KOPT-K1 (cell line): ENCODE data around the gene TPST2.
A peak's percentile ranks its signal among the peaks of the same experiment; 100 is the strongest.

ENCODE experiments used
- H3K27ac ChIP-seq: fragments of 200-600 bp; sonication (generic); 2 replicates; pipeline ENCODE4 v1.5.1; 2016; ENCODE audit warnings: antibody characterized with exemption, mild to moderate bottlenecking, low read depth, low read length; ENCODE audit not compliant: poor library complexity, severe bottlenecking
- H3K36me3 ChIP-seq: fragments of 200-600 bp; sonication (generic); 2 replicates; pipeline ENCODE4 v1.5.1; 2017; ENCODE audit warnings: antibody characterized with exemption, mild to moderate bottlenecking, low read length, moderate library complexity; ENCODE audit not compliant: insufficient read depth
- H3K9me3 ChIP-seq: fragments of 200-600 bp; sonication (generic); 2 replicates; pipeline ENCODE4 v1.5.1; 2017; ENCODE audit warnings: antibody characterized with exemption, low read length, mild to moderate bottlenecking; ENCODE audit not compliant: insufficient read depth, poor library complexity, severe bottlenecking

Gene TPST2

DNA sequence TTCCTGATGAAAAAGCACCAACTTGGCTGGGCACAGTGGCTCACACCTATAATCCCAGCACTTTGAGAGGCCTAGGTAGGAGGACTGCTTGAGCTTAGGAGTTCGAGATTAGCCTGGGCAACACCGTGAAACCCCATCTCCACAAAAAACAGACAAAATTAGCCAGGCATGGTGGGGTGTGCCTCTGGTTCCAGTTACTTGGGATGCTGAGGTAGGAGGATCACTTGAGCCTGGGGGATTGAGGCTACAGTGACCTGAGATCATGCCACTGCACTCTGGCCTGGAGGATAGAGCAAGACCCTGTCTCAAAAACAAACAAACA lies 109.4 kb downstream of the TPST2 start:
- peak overlapping the region; percentile 92 for H3K27ac ChIP-seq
- H3K36me3 ChIP-seq: peaks cover 29% of the 10 kb centered on the region
- no peaks in the 10 kb centered on the region for H3K9me3 ChIP-seq

- no peaks in the 10 kb centered on the region for H3K9me3 ChIP-seq
- peak overlapping the region; percentile 92 for H3K27ac ChIP-seq
- H3K36me3 ChIP-seq: peaks cover 31% of the 10 kb centered on the region
Measured at GRCh38 chr22:26479792-26480610, 109.9 kb downstream of the TPST2 start.

- H3K27ac ChIP-seq: peak overlapping the region; percentile 92
- peaks cover 39% of the 10 kb centered on the region for H3K36me3 ChIP-seq
- no peaks in the 10 kb centered on the region for H3K9me3 ChIP-seq
Measured at GRCh38 chr22:26479043-26479791, 110.7 kb downstream of the TPST2 start.

DNA sequence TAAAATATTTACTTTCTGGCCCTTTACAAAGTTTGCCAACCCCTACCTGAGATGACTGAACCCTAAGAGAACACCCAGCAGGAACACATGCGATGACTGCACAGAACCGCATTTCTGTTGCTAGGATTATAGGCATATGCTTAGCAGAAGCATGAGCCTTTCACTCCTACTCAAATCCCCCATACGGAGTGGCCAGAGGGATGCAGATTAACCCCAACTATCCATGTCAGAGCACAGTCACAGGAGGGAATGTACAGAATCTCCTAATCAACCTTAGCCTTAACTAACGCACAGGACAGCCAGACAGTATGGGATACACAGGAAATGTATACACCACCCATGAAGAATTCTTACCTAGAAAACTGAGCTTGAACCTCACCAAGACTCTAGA lies 112.6 kb downstream of the TPST2 start:
- Histone ChIP-seq H3K27ac (peak overlapping the region; percentile 20), H3K36me3 (peaks cover 58% of the 10 kb centered on the region), H3K9me3 (no peaks in the 10 kb centered on the region)

DNA sequence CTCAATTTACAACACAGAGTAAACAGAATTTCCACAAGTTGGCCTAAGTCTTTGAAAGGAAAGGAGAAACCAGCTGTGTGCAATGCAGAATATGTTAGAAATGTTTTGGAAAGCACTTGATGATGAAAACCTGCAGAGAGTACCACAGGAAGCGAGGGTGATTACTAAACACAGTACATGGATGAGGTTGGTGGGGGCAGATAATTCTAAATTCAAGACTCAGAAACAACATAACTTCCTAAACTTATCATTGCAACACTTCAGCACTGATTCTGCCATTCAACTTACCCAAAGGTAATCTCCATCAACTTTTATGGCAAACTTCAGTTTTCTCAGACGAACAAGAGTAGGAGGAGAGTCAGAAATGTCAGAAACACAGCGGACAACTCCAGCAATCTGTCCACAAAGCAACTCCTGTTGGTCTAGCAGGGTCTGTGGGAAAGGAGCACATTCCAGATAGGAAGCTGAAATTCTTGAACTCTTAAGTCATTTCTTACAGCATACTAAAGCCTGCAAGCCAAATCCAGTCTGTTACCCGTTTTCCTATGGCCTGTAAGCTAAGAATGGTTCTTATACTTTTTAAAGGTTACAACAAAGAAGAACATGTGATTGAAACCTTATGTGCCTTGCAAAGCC lies 113.1 kb downstream of the TPST2 start:
- peak overlapping the region; percentile 20 for H3K27ac ChIP-seq
- peaks cover 63% of the 10 kb centered on the region for H3K36me3 ChIP-seq
- no peaks in the 10 kb centered on the region for H3K9me3 ChIP-seq

- Histone ChIP-seq H3K9me3 (no peaks in the 10 kb centered on the region), H3K36me3 (peaks cover 84% of the 10 kb centered on the region), H3K27ac (no peak overlapping the region)
Measured at GRCh38 chr22:26474682-26475081, 115.2 kb downstream of the TPST2 start.
